Parathyroid adenoma (tissue), 2 donors: Measurements from ENCODE around the gene PURA.

ENCODE experiments used
- H2AFZ ChIP-seq: fragments of 300-600 bp; sonication (generic); one replicate; pipeline ENCODE4 v1.7.0; 2017; ENCODE audit warnings: antibody characterized with exemption, mild to moderate bottlenecking
- H3K27ac ChIP-seq: fragments of 300-600 bp; sonication (generic); one replicate; pipeline ENCODE4 v1.7.0; 2017
- H3K27me3 ChIP-seq: fragments of 300-600 bp; sonication (generic); one replicate; pipeline ENCODE4 v1.7.0; 2017; ENCODE audit warnings: low read length; ENCODE audit not compliant: control insufficient read depth, insufficient read depth
- H3K36me3 ChIP-seq: fragments of 300-600 bp; sonication (generic); one replicate; pipeline ENCODE4 v1.7.0; 2017; ENCODE audit warnings: low read length; ENCODE audit not compliant: control insufficient read depth, insufficient read depth
- H3K4me1 ChIP-seq: fragments of 300-600 bp; sonication (generic); one replicate; pipeline ENCODE4 v1.7.0; 2017; ENCODE audit warnings: control low read depth
- H3K4me2 ChIP-seq: fragments of 300-600 bp; sonication (generic); one replicate; pipeline ENCODE4 v1.7.0; 2017; ENCODE audit warnings: low read length
- H3K4me3 ChIP-seq: fragments of 300-600 bp; sonication (generic); one replicate; pipeline ENCODE4 v1.7.0; 2017; ENCODE audit warnings: low read depth, low read length
- H3K79me2 ChIP-seq: fragments of 300-600 bp; sonication (generic); one replicate; pipeline ENCODE4 v1.7.0; 2017; ENCODE audit warnings: control low read depth
- H3K9ac ChIP-seq: fragments of 300-600 bp; sonication (generic); one replicate; pipeline ENCODE4 v1.7.0; 2017; ENCODE audit warnings: mild to moderate bottlenecking
- H3K9me3 ChIP-seq: fragments of 300-600 bp; sonication (generic); one replicate; pipeline ENCODE4 v1.7.0; 2017; ENCODE audit warnings: low read length; ENCODE audit not compliant: control insufficient read depth
- CTCF ChIP-seq: fragments of 300-600 bp; sonication (generic); IDR thresholded peaks from one replicate; pipeline ENCODE4 v1.7.0; 2017; ENCODE audit warnings: antibody characterized with exemption, mild to moderate bottlenecking
- donor health status: primary hyperparathyroidism.

The PURA gene

GRCh38 chr5:140142856-140143255 lies 28.9 kb downstream of the PURA start:
- TF ChIP-seq CTCF = no peak
- no peak overlapping the region for H2AFZ ChIP-seq
- H3K4me2 ChIP-seq = no peak overlapping the region
- H3K4me1 ChIP-seq = peaks cover 17% of the 10 kb centered on the region
- H3K27me3 ChIP-seq = no peaks in the 10 kb centered on the region
- H3K27ac ChIP-seq = no peak overlapping the region
- no peaks in the 10 kb centered on the region for H3K36me3 ChIP-seq
- H3K9ac ChIP-seq = no peak overlapping the region
- no peaks in the 10 kb centered on the region for H3K9me3 ChIP-seq
- no peak overlapping the region for H3K4me3 ChIP-seq
- H3K79me2 ChIP-seq = peaks cover 47% of the 10 kb centered on the region

- H3K27ac ChIP-seq = no peak overlapping the region
Measured at GRCh38 chr5:140143521-140144258, 29.8 kb downstream of the PURA start.

GRCh38 chr5:140145256-140145655 lies 31.3 kb downstream of the PURA start:
- Histone ChIP-seq H3K36me3 (no peaks in the 10 kb centered on the region), H3K9me3 (no peaks in the 10 kb centered on the region), H3K27me3 (no peaks in the 10 kb centered on the region), H3K4me2 (peak overlapping the region; percentile 6), H3K9ac (no peak overlapping the region), H3K4me3 (no peak overlapping the region), H3K4me1 (peaks cover 16% of the 10 kb centered on the region), H3K79me2 (peaks cover 39% of the 10 kb centered on the region), H2AFZ (peak overlapping the region; percentile 78), H3K27ac (no peak overlapping the region)
- TF ChIP-seq CTCF = no peak

More at GRCh38 chr5:140143521-140144258, 29.8 kb downstream of the PURA start:
- no peaks in the 10 kb centered on the region for H3K36me3 ChIP-seq
- H3K4me3 ChIP-seq = no peak overlapping the region
- no peaks in the 10 kb centered on the region for H3K9me3 ChIP-seq
- no peaks in the 10 kb centered on the region for H3K27me3 ChIP-seq
- peaks cover 39% of the 10 kb centered on the region for H3K79me2 ChIP-seq
- H3K4me2 ChIP-seq = no peak overlapping the region
- H3K4me1 ChIP-seq = peaks cover 16% of the 10 kb centered on the region
- TF ChIP-seq CTCF = no peak
- no peak overlapping the region for H3K9ac ChIP-seq
- H2AFZ ChIP-seq = no peak overlapping the region

- no peaks in the 10 kb centered on the region for H3K9me3 ChIP-seq
- peak overlapping the region; percentile 54 for H3K4me2 ChIP-seq
- H3K4me1 ChIP-seq = peaks cover 16% of the 10 kb centered on the region
- no peaks in the 10 kb centered on the region for H3K36me3 ChIP-seq
- TF ChIP-seq CTCF = peak; percentile 93
- H2AFZ ChIP-seq = peak overlapping the region; percentile 78
- H3K27me3 ChIP-seq = no peaks in the 10 kb centered on the region
- no peak overlapping the region for H3K27ac ChIP-seq
- H3K79me2 ChIP-seq = peaks cover 40% of the 10 kb centered on the region
- no peak overlapping the region for H3K4me3 ChIP-seq
- no peak overlapping the region for H3K9ac ChIP-seq
Measured at GRCh38 chr5:140145818-140146522, 32.1 kb downstream of the PURA start.
